Measurements from ENCODE around the gene TET3.
"Not testable (repeated sequence)": the region's sequence is repeated elsewhere in the genome, so short reads cannot be mapped to it uniquely, and the experiment has no call there.

The TET3 gene

DNA sequence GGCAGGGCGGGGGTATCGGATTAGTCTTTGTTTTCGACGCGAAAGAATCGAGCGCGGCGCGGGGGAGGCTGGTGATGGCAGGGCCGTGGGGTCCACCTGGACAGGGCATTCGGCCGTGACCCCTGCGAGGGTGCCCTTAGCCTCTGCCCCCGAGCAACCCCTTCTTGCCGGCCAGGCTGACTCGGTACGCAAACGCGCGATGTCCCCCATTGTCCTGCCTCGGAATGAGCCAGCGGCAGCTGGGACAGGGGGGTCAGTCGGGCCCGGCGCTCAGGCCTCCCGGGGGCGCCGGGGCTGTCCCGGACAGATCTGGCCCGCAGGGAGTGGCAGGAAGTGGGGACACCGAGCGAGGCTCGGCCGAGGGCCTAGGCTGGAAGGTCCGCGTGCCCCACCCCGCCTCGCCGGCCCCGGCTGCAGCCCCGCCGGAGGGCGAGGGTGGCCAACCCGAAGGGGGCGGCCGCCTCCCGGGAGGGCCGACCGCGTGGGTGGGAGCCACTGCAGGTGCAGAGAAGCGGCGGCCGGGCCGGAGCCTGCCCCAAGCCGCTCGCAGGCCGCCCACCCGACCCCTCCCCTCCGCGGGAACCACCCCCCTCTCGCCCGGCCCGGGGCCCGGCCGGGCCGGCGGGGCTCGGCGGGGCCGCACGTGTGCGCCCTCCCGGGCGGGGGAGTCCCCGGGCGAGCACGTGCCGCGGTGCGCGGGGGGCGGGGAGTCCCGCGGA, at the start of gene TET3:
Gene TET3, plus strand, starts transcription at position 708 of the 719 bp plus-strand sequence. CDS start 1,494 bp downstream, outside the sequence.
- DNase-seq = no peak

DNA sequence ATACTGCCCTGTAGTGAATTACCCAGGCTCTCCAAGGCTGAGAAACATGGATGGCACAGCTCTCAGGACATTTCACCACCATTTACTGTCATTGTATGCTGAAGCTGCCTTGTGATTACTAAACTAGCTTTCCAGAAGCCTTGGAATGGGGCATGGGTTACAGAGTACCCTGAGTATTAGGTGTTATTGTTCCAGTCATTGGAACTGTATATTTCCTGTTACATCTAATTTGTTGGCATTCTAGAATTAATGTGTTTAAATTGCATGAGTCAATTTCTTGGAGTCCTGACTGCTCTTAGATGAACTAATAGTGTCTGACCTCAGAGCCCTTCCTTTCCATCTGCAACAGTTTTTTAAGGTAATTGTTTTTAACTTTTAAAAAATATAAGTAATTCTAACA, 49.1 kb upstream of the TET3 start:
- no peak for DNase-seq

DNA sequence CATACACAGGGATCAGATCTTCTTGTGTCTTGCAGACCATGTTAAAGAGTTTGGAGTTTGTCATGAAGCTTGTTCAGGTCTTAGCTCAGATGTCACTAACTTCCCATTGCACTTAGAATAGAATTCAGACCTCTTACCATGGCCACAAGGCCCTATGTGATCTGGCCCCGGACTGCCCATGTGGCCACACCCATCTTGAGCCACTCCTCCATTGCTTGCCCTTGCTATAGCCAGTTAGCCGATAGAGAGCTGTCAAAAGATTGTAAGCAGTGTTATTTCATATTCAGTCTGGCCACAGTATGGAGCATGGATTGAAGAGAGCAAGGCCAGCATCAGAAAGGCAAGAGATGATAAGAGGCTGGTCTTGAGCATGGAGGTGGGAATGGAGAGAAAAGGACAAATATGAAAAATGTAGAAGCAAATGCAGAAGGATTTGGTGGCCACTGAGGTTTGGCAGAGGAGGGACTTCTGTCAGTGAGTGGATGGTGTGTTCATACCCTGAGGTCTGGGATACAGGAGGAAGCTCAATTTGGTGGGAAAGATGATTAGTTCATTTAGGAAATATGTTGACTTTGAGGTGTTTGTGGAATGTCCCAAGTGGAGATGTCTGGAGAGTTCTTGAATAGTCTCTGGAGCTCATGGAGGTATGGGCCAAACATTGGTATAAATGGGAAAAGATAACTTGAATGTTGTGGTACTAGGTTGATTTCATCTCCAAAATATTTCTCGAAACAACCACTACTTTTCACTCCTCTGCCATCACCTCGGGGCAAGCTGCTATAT, 47.4 kb upstream of the TET3 start:
- no peak for DNase-seq

DNA sequence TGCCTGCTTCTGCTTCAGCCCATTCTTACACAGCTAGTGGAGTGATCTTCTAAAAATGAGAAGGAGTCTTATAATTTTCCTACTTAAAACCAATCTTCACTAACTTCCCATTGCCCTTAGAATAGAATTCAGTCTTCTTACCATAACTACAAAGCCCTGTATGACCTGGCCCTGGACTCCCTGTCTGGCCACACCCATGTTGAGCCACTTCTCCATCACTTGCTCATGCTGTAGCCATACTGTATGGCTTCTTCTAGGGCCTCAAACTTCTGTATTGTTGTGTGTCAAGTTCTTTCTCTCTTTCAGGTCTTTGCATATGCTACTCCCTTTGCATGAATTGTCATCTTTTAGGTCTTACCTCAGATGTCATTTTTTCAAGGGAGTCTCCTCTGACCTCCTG, 46.8 kb upstream of the TET3 start:
- no peak for DNase-seq

DNA sequence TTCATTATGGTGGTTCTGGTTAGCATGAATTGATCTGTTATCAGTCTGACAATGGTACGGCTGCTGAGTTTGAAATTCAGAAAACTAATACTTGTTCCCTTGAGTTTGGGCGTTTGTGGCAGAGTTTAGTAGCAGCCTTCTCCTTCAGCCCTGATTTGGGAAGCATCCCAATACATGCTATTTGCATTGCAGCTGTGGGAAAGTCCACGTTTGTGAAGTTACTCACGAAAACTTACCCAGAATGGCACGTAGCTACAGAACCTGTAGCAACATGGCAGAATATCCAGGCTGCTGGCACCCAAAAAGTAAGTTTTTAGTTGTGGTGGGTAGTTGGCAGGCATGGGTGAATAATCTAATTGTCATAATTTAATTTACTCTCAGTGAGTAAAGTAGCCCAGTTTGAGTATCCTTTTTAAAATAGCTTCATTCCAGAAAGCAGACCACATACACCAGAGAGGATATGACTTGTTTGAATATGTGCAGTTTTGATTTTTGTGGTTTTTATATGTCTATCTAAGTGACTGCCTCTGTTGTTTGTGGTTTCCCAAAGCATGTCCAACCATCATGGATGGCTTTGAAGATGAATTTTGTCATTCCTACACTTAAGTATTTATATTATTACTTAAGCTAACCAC, 45.9 kb upstream of the TET3 start:
- DNase-seq = no peak

DNA sequence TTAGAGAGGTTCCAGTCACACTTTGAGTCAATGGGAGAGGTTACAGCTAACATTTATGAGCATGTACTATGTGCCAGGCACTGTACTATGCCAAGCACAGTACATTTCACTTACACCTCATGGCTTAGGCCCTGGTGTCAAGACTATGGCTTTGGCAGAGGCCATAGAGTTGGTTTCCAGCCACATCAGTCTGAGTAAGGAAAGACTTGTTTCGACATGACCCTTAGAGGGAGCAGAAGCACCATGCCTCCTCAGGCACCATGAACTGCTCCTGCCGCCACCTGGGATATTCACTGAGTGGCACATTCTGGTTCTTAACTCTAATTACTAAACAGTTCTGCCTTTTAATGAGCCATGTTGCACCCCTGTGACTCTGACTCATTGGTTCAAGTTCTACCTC, 45.3 kb upstream of the TET3 start:
- peak in 1 of 4 experiments; percentile 5 for DNase-seq

DNA sequence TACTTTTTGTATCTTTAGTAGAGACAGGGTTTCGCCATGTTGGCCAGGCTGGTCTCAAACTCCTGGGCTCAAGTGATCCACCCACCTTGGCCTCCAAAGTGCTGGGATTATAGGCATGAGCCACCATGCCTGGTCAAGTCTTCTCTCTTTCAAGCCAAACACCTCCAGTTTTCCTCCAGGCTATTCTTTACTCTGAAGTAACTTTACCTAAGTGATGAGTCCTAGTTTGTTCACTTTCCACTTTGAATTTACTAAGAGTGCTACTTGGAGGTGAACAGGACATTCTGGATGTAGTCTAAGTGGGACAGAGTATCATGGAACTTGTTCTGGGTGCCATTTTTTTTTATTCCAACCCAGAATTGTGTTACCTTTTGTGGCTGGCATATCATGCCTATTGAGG, 44.6 kb upstream of the TET3 start:
- DNase-seq = not testable (repeated sequence)

DNA sequence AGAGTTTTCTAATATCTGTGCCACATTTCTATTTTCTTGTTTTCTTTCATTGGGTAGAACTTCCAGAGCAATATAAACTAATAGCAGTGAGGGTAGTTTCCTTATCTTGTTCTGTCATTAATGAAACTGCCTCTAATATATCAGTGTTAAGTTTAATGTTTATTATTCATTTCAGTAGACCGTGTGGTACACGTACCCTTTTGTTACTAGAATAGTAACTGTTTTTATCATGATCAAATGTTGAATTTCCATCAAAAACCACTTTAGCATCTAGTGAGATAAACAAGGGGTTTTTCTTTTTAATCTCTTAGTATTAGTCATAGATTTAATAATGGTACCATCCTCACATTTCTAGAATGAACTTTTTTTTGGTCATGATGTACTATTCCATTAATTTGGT, 42.0 kb upstream of the TET3 start:
- no peak for DNase-seq

DNA sequence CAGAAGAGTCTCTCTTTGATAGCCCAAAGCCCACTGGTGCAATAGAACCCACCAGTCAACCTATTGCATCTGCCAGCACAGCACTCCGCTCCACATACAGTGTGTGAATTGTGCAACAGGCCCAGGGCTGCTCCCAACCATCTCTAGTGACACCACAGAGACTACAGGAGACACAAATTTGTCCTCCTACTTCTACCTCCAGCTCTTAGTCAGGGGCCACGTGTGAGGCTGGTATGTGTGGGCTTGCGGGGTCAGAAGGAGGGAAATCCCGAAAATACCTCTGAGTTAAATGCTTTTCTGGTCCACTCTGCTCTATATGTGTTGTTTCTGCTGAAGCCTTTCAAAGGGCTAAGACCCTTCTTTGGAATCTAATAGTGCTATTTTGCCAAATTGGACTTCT, 40.0 kb upstream of the TET3 start:
- no peak for DNase-seq

DNA sequence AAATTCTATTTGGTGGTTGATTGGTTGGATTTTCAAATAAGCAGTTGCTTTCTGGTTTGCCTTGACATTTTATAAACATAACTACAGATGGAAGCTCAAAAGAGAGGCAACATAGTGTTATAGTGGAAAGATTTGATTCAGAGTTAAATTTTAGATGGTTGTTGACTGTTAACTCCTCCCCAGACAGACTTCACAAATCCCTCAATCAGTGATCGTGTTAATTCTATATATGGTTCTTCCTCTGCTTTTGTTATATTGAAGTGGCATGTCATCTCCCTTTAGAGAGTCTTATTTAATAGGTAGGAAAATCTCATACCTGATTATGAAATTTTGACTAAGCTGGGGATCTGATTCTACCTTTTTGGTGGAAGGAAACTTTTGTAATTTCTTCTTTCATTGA, 38.5 kb upstream of the TET3 start:
- DNase-seq = no peak

DNA sequence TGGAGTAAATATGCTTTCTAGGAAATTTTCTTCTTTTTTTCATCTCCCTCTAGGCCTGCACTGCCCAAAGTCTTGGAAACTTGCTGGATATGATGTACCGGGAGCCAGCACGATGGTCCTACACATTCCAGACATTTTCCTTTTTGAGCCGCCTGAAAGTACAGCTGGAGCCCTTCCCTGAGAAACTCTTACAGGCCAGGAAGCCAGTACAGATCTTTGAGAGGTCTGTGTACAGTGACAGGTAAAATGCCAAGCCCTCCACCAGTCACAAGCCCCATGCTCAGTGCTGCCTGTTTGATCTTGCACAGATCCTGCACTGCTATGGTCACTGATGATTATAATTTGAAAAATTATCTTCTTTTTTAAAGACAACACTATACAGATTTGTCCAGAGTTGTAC, 38.0 kb upstream of the TET3 start:
- no peak for DNase-seq

DNA sequence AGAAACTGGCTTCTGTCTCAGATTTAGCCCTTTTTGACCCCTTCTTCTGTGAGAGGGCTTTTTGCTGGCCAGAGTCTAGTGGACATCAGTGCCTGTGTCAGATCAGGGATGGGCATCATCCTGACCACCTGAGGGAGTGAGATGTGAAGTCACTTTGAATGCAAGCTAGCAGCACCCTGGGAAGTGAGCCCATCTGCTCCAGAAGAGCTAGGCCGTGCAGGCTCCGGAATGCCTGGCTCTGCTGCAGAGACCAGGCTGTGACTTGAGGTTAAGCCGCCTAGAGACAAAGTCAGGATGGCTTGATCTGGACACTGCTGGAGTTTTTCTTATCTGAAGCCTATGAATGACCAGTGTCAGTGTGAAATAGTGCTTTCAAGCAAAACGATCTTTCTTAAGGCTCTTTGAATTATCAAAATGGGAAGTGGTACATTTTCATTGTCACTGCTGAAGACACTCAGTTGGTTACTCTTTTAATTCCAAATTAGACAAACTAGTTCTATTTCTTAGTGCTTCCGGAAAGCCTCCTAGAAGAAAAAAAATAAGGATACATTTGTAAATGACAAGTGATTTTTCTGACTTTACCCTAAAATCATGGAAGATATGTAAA, 37.2 kb upstream of the TET3 start:
- no peak for DNase-seq

DNA sequence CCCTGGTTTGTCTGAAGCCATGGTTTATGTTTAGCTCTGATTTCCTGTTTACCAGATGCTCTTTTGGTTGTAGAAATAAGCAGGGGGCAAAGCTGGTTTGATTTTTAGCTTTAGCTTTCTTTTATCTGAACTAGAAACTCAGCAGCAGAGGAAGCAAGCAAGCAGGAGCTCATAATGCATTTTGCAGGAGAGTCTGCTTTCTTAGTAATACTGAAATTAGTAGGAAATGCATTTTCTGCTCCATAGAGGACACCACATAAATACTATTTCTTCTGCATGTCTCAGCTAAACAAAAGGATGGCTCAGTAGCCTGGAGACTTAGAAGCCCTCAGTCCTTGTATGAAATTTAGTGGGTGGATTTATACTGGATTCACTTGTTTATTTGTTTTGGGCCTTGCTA, 34.9 kb upstream of the TET3 start:
- DNase-seq = no peak

DNA sequence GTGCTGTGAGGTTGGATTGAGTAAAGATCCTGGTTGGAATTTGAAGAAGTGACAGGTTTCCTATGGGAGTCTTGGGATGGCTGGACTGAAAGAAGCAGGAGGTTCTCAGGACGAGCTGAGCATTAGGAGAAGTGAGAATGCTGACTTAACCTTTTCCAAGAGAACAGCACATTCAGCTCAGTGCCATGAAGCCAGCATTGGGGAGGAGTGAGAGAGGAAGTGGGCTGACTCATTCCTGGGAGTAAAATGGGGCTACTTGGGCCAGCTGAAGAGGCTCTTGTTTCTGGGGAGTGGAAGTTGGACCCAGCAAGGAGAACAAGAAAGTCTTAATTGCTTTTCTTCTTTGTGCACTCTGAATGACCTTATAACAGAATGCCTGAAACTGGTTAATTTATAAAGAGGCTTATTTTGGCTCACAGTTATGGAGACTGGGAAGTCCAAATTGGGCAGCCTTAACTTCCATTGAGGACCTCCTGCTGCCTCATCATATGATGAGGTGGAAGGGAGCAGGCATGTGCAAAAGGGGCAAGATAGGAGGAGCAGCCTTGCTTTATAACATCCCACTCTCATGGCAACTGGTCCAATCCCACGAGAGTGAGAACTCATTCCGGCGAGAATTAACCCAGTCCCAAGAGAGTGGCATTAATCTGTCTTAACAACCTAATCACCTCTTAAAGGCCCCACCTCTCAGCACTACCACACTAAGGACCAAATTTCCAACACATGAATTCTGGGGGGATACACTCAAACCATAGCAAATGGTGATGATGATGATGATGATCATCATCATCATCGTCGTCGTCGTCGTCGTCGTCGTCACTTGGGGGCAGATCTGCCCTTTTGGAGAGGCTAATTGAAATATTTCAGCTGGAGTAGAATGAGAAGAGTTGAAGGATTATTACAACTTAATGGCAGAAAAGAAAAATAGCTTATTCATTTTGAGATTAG, 31.9 kb upstream of the TET3 start:
- DNase-seq = no peak

DNA sequence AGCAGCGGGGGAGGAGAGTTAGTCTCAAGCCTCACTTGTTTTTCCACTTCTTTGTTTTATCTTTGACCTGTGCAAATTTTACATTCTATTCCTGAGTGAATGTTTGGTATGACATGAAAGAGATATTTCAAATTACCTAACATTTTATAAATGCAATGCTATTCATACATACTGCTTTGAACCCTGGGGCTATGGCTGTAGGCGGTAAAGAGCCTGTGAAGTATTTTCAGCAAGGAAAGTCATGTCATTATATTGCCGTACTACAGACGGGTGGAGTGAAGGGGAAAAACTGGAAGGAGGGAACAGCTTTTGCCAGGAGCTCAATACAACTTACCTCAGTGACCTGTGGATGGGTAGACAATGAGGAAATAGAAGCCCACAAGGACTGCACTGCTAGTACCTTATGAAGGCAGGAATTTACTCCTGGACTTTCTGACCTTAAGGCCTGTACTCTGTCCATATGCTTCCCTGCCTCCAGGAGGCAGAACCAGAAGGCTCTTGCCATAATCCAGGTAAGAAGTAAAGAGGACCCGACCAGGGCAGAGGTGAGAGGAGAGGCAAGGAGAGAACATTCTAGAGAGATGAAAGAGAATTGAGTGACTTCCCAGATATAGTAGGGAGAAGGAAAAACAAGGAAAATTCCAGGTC, 28.4 kb upstream of the TET3 start:
- DNase-seq = no peak

DNA sequence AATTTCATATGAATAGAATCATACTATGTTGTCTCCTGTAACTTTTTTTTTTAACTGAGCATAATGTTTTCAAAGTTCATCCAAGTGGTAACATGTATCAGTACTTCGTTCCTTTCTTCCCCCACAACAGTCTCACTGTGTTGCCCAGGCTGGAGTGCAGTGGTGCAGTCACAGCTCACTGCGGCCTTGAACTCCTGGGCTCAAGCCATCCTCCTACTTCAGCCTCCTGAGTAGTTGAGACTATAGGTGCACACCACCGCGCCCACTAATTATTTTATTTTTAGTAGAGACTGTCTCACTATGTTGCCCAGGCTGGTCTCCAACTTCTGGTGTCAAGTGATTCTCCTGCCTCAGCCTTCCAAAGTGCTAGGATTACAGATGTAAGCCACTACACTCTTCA, 23.4 kb upstream of the TET3 start:
- DNase-seq = no peak

DNA sequence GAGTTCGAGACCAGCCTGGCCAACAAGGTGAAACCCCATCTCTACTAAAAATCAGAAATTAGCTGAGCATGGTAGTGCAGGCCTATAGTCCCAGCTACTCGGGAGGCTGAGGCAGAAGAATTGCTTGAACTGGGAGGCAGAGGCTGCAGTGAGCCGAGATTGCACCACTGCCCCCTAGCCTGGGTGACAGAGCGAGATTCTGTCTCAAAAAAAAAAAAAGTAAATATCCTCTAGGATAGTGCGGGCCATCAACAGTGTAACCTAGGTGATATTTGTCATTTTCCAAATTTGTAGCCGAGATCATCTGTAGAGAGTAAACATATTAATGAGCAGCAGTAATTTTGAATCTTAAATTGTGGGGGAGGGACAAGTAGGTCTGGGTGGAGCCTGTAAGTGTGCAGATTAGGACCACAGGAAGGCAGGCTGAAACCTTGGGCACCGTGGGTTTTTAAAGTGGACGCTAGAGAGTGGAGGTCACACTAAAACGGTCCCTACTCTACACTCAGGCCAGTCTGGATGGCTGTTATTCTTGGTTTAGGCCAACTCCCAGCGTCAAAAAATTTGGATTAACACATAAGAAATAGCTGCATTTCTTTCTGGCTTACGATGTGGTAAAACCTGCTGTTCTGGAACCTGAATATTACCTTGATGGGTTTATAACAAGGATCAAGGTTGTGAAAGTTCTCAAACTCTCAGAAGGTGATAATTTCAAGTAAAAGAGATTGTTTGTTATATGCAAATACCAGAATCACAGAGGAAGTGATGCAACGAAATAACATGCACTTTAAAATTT, 22.7 kb upstream of the TET3 start:
- DNase-seq = no peak

DNA sequence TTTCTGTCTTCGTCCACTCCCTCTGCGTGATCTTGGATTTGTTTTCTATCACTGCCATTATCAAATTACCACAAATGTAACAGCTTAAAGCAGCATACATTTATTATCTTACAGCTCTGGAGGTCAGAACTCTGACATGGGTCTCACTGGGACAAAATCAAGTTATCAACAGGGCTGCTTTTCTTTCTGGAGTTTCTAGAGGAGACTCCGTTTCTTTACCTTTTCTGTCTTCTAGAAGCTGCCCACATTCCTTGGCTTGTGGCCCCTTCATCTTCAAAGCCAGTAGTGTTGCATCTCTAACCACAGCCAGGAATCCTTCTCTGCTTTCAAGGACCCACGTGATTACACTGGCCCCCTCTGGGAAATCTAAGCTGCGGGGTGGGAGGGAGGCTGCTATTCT, 21.9 kb upstream of the TET3 start:
- DNase-seq = no peak

DNA sequence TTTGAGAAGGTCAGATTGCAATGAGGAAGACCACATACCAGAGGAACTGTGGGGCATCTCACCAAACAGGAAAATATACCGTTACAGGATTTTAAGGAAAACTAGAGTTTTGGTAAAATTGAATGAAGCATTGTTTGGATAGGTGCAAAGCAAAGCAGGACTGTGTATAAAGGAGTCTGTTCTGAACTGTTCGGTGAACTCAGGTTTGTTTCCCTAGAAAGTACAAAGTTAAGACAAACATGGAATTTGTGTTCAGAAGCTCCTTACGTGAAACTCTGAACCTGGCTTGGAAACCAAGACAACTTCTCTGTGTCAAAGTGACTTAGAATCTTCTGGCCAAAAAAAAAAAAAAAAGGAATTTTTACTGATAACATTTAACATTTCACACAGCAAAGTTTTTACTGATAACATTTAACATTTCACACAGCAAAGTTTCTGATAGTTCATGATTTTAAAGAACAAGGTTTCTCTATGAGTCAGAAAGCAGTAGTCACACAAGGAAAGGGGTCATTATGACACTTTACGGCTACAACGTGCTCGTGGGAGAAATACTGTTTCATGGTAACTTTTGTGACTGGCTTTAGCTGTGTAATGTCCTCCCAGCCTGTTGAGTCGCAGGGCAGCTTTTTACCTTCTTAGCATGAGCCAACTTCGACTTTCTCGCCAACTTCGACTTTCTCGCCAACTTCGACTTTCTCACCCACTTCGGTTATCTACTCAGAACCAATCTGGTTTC, 21.2 kb upstream of the TET3 start:
- no peak for DNase-seq

DNA sequence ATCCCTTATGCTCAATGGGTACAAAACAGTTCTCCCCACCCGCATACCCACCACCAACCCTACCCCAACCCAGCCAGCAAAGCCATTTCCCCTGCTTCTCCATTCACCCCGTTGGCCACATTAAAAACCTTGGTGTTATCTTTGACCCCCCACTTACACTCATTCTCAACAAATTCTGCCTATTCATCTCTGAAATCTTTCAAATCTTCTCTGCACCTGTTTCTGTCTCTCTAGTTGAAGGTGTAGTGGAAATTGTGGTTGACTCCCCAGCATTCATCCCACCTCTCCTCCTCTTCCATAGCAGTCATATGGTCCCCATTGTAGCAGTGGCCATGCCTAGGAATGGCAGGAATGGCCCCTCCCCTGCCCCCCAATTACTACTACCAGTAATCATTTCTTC, 20.5 kb upstream of the TET3 start:
- no peak for DNase-seq

Data from activated naive CD4-positive, alpha-beta T cell (primary cell).